Measurements from ENCODE around the gene GPX7. TPM values are rescaled to one million over a fixed set of nuclear protein-coding genes. Genes with fewer than 3 reads are reported as not detected.

Gene GPX7
- total RNA-seq, 1 donor, result 73.5 TPM

GRCh38 chr1:52569449-52570210, 32.5 kb upstream of the GPX7 start:
- no peaks in the 10 kb centered on the region for H3K27me3 ChIP-seq (ENCODE audit: insufficient read depth, low read length)
- no peak overlapping the region for H3K27ac ChIP-seq (ENCODE audit: low read depth, low read length)
- DNase-seq (ENCODE audit: insufficient read length, low spot score, missing footprints), result no peak
- no peaks in the 10 kb centered on the region for H3K79me2 ChIP-seq (ENCODE audit: insufficient read depth, low read length)
- peaks cover 5% of the 10 kb centered on the region for H3K4me1 ChIP-seq (ENCODE audit: insufficient read depth, low read length)
- H3K4me2 ChIP-seq (ENCODE audit: insufficient read depth, low read length), result no peak overlapping the region
- no peaks in the 10 kb centered on the region for H4K20me1 ChIP-seq (ENCODE audit: insufficient read depth, low read length)
- TF ChIP-seq CTCF (IDR thresholded peaks at IDR 0.05; ENCODE audit: extremely low read depth, low read depth, low read length), result no peak
- no peaks in the 10 kb centered on the region for H3K36me3 ChIP-seq (ENCODE audit: insufficient read depth, low read length)
- no peaks in the 10 kb centered on the region for H3K9me3 ChIP-seq (ENCODE audit: low read depth, low read length)
- H2AFZ ChIP-seq (ENCODE audit: low read length), result no peak overlapping the region
- H3K4me3 ChIP-seq (ENCODE audit: insufficient read depth, low read length), result no peak overlapping the region

DNA sequence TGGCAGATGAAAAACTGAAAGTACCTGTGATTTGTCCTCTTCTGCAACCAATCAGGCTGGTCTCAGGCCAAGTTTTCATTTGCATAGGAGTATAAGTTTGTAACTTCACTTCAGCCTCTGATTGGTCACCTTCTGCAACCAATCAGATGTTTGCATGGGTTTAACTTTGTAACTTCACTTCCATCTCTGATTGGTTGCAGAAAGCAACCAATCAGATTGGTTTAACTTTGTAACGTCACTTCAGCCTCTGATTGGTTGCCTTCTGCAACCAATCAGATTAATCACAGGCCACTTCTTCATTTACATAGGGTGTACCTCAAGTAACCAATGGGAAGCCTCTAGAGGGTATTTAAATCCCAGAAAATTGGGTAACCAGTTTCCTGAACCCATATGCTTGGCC, 30.4 kb upstream of the GPX7 start:
- Histone ChIP-seq H3K79me2 (ENCODE audit: insufficient read depth, low read length) (no peaks in the 10 kb centered on the region), H4K20me1 (ENCODE audit: insufficient read depth, low read length) (no peaks in the 10 kb centered on the region), H3K4me3 (ENCODE audit: insufficient read depth, low read length) (no peak overlapping the region), H3K27me3 (ENCODE audit: insufficient read depth, low read length) (no peaks in the 10 kb centered on the region), H3K27ac (ENCODE audit: low read depth, low read length) (no peak overlapping the region), H3K9me3 (ENCODE audit: low read depth, low read length) (no peaks in the 10 kb centered on the region), H3K4me2 (ENCODE audit: insufficient read depth, low read length) (peak overlapping the region; percentile 54), H3K4me1 (ENCODE audit: insufficient read depth, low read length) (peaks cover 11% of the 10 kb centered on the region), H2AFZ (ENCODE audit: low read length) (no peak overlapping the region), H3K36me3 (ENCODE audit: insufficient read depth, low read length) (no peaks in the 10 kb centered on the region)
- no peak for TF ChIP-seq CTCF (IDR thresholded peaks at IDR 0.05; ENCODE audit: extremely low read depth, low read depth, low read length)
- DNase-seq (ENCODE audit: insufficient read length, low spot score, missing footprints), result no peak

GRCh38 chr1:52572387-52572786, 29.8 kb upstream of the GPX7 start:
- no peaks in the 10 kb centered on the region for H4K20me1 ChIP-seq (ENCODE audit: insufficient read depth, low read length)
- H3K4me1 ChIP-seq (ENCODE audit: insufficient read depth, low read length), result peaks cover 11% of the 10 kb centered on the region
- no peak for DNase-seq (ENCODE audit: insufficient read length, low spot score, missing footprints)
- H3K27ac ChIP-seq (ENCODE audit: low read depth, low read length), result no peak overlapping the region
- H2AFZ ChIP-seq (ENCODE audit: low read length), result no peak overlapping the region
- no peak overlapping the region for H3K4me3 ChIP-seq (ENCODE audit: insufficient read depth, low read length)
- H3K36me3 ChIP-seq (ENCODE audit: insufficient read depth, low read length), result no peaks in the 10 kb centered on the region
- H3K4me2 ChIP-seq (ENCODE audit: insufficient read depth, low read length), result peak overlapping the region; percentile 54
- TF ChIP-seq CTCF (IDR thresholded peaks at IDR 0.05; ENCODE audit: extremely low read depth, low read depth, low read length), result no peak
- H3K9me3 ChIP-seq (ENCODE audit: low read depth, low read length), result no peaks in the 10 kb centered on the region
- no peaks in the 10 kb centered on the region for H3K27me3 ChIP-seq (ENCODE audit: insufficient read depth, low read length)
- H3K79me2 ChIP-seq (ENCODE audit: insufficient read depth, low read length), result no peaks in the 10 kb centered on the region

DNA sequence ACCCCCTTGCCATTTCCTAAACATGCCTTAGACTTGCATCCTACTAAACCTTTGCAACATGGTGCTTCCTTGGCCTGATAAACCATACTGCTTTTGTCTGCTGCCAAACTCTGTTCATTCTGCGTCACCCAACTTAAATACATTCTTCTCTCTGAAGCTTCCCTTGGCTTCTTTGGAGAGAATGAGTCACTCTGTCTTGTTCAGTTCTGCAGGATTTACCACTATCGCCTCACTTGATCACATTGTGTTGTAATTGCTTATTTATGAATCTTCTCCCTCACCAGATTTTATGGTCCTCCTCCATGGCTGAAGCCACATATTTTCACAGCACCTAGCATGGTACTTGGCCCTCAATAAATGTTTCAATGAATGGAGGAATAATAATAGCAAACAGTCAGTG, 27.6 kb upstream of the GPX7 start:
- H2AFZ ChIP-seq (ENCODE audit: low read length), result no peak overlapping the region
- H3K4me2 ChIP-seq (ENCODE audit: insufficient read depth, low read length), result peak overlapping the region; percentile 11

More for the DNA sequence above, 27.6 kb upstream of the GPX7 start:
- no peak for TF ChIP-seq CTCF (IDR thresholded peaks at IDR 0.05; ENCODE audit: extremely low read depth, low read depth, low read length)
- no peak overlapping the region for H3K4me3 ChIP-seq (ENCODE audit: insufficient read depth, low read length)
- H4K20me1 ChIP-seq (ENCODE audit: insufficient read depth, low read length), result no peaks in the 10 kb centered on the region
- DNase-seq (ENCODE audit: insufficient read length, low spot score, missing footprints), result peak; percentile 94
- H3K27me3 ChIP-seq (ENCODE audit: insufficient read depth, low read length), result no peaks in the 10 kb centered on the region
- H3K36me3 ChIP-seq (ENCODE audit: insufficient read depth, low read length), result no peaks in the 10 kb centered on the region
- no peaks in the 10 kb centered on the region for H3K9me3 ChIP-seq (ENCODE audit: low read depth, low read length)
- H3K27ac ChIP-seq (ENCODE audit: low read depth, low read length), result no peak overlapping the region
- peaks cover 11% of the 10 kb centered on the region for H3K4me1 ChIP-seq (ENCODE audit: insufficient read depth, low read length)
- H3K79me2 ChIP-seq (ENCODE audit: insufficient read depth, low read length), result no peaks in the 10 kb centered on the region

Data from osteoblast (primary cell).